ENCODE measurements around the gene PRPF40B. TPM values are rescaled to one million over a fixed set of nuclear protein-coding genes. Genes with fewer than 3 reads are reported as not detected.
"Not testable (repeated sequence)": the region's sequence is repeated elsewhere in the genome, so short reads cannot be mapped to it uniquely, and the experiment has no call there.

PRPF40B gene
- total and polyA plus RNA-seq, 8 donors, result 11.2 to 58.3 (median 15.0) TPM

DNA sequence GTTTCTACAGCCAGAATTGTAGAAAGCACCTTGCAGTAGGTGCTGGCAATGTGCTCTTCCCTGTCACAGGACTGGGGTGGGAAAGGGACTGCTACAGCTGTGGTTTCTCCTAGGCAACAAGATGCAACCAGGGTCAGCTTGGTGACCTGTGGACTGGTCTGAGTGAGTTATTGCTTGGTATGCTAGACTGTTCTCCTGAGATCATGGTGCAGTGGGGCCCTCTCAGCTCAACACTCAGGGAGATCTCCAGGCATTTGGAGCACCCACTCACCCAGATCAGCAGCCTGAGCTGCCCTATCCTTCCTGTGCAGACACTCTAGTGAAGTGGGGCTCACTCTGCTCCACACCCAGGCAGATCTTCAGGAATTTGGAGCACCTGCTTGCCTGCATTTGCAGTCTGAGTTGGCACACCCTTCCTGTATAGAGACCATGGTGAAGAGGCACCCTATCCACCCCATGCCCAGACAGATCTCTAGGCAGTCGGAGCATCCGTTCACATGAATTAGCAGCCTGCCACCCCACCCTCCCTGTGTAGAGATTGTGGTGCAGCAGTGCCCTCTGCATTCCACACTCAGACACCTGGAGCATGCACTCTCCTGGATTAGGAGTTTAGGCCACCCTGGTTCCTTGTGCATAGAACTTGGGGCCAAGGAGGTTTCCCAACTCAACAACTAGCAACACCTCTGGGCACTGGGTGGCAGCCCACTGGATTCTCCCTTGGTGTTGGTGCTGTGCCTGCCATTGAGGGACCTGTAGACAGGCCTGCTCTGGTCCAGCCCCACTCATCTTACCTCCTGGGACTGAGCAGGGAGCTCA is 14.1 kb upstream of the PRPF40B start:
- TF ChIP-seq, protein P1, sequence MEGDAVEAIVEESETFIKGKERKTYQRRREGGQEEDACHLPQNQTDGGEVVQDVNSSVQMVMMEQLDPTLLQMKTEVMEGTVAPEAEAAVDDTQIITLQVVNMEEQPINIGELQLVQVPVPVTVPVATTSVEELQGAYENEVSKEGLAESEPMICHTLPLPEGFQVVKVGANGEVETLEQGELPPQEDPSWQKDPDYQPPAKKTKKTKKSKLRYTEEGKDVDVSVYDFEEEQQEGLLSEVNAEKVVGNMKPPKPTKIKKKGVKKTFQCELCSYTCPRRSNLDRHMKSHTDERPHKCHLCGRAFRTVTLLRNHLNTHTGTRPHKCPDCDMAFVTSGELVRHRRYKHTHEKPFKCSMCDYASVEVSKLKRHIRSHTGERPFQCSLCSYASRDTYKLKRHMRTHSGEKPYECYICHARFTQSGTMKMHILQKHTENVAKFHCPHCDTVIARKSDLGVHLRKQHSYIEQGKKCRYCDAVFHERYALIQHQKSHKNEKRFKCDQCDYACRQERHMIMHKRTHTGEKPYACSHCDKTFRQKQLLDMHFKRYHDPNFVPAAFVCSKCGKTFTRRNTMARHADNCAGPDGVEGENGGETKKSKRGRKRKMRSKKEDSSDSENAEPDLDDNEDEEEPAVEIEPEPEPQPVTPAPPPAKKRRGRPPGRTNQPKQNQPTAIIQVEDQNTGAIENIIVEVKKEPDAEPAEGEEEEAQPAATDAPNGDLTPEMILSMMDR (IDR thresholded peaks at IDR 0.05), result no peak
- Histone ChIP-seq H3K4me3 (no peak overlapping the region), H3K27ac (no peak overlapping the region), H3K9me3 (no peaks in the 10 kb centered on the region), H3K36me3 (no peaks in the 10 kb centered on the region), H3K27me3 (no peaks in the 10 kb centered on the region), H3K4me1 (peaks cover 0 to 6% (median 0%) of the 10 kb centered on the region in 3 donors)
- no peak for DNase-seq
- FAIRE-seq, result no peak
- 88 to 92% methylated on average over 2 of the region's 2 CpGs for WGBS, 2 donors
- intact Hi-C loops (cut with DNase I), result no loop called here
- no peak for ATAC-seq

DNA sequence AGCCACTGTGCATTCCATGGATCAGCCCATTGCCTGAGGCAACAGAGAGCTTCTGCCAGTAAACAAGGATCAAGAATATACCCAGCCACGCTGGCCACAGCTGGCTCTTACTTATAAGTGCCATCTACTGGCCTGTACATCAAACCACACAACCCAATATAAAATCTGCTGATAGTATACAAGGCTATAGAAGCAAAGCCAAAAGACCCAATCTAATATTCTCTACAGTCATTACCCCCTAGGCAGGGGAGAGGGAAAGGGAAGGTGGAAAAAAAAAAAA is 13.5 kb upstream of the PRPF40B start:
- Histone ChIP-seq H3K9me3 (no peaks in the 10 kb centered on the region), H3K27ac (no peak overlapping the region), H3K4me1 (peaks cover 0 to 6% (median 0%) of the 10 kb centered on the region in 3 donors), H3K36me3 (no peaks in the 10 kb centered on the region), H3K4me3 (no peak overlapping the region), H3K27me3 (no peaks in the 10 kb centered on the region)
- no peak for FAIRE-seq
- WGBS, 2 donors, result 72 to 87% methylated on average over 1 of the region's 1 CpG
- TF ChIP-seq, protein P1 (IDR thresholded peaks at IDR 0.05), result no peak
- no peak for ATAC-seq
- intact Hi-C loops (cut with DNase I), result no loop called here
- DNase-seq, result no peak

DNA sequence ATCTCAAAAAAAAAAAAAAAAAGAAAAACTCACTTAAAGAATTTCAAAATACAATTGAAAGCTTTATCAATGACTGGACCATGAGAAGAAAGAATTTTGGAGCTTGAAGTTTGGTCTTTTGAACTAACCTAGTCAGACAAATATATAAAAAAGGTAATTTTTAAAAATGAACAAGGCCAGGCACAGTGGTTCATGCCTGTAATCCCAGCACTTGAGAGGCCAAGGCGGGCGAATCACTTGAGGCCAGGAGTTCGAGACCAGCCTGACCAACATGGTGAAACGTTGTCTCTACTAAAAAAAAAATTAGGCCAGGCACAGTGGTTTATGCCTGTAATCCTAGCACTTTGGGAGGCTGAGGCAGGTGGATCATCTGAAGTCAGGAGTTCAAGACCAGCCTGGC is 12.6 kb upstream of the PRPF40B start:
- H3K4me3 ChIP-seq; H3K27ac ChIP-seq; FAIRE-seq; ATAC-seq; H3K27me3 ChIP-seq; H3K4me1 ChIP-seq; H3K9me3 ChIP-seq; H3K36me3 ChIP-seq; intact Hi-C loops (cut with DNase I); DNase-seq: not testable (repeated sequence)
- WGBS, 2 donors, result 90 to 97% methylated on average over 4 of the region's 4 CpGs

DNA sequence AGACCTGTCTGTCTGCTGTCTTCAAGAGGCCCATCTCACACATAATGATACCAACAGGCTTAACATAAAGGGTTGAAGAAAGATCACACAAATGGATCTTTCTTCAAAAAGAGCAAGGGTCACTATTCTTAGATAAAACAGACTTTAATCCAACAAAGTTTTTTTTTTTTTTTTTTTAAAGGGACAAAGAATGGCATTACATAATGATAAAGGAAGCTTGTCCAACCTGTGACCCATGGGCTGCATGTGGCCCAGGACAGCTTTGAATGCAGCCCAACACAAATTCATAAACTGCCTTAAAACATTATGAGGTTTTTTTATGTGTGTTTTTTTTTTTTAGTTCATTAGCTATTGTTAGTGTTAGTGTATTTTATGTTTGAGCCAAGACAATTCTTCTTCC is 11.2 kb upstream of the PRPF40B start:
- DNase-seq (no peak), ATAC-seq (no peak), FAIRE-seq (no peak)
- no peaks in the 10 kb centered on the region for H3K36me3 ChIP-seq
- no peaks in the 10 kb centered on the region for H3K27me3 ChIP-seq
- intact Hi-C loops (cut with DNase I), result no loop called here
- H3K9me3 ChIP-seq, result no peaks in the 10 kb centered on the region
- H3K4me3 ChIP-seq, result no peak overlapping the region
- H3K27ac ChIP-seq, result no peak overlapping the region
- TF ChIP-seq, protein P1 (IDR thresholded peaks at IDR 0.05), result no peak
- H3K4me1 ChIP-seq, result peaks cover 0 to 2% (median 0%) of the 10 kb centered on the region in 3 donors

DNA sequence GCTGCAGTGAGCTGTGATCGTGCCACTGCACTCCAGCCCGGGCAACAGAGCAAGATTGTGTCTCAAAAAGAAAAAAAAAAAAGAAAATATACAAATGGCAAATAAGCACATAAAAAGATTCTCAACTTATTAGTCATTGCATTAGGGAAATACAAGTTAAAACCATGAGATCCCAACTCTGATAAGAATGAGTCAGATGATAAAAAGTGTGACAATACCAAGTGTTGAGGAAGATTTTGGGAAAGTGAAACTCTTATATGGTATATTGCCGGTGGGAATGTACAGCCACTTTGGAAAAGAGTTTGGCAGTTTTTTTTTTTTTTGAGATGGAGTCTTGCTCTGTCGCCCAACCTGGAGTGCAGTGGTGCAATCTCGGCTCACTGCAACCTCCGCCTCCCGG is 7.6 kb upstream of the PRPF40B start:
- ATAC-seq, result no peak
- intact Hi-C loops (cut with DNase I), result no loop called here
- no peak for FAIRE-seq

More for the DNA sequence above, 7.6 kb upstream of the PRPF40B start:
- 95 to 100% methylated on average over 6 to 7 of the region's 7 CpGs for WGBS, 2 donors
- H3K27me3 ChIP-seq, result no peaks in the 10 kb centered on the region
- H3K9me3 ChIP-seq, result no peaks in the 10 kb centered on the region
- H3K27ac ChIP-seq, result no peak overlapping the region
- H3K36me3 ChIP-seq, result no peaks in the 10 kb centered on the region
- no peak for DNase-seq
- no peaks in the 10 kb centered on the region for H3K4me1 ChIP-seq
- no peak overlapping the region for H3K4me3 ChIP-seq
- TF ChIP-seq, protein P1 (IDR thresholded peaks at IDR 0.05), result no peak
